AG04450 (cell line): ENCODE data around the gene CAMSAP1. TPM values are rescaled to one million over a fixed set of nuclear protein-coding genes. Genes with fewer than 3 reads are reported as not detected.

Experiments used
- CTCF ChIA-PET: fragments of 300-600, 350-600 bp; formaldehyde crosslinking; extraction: SDS; loops from one replicate; lab custom pipeline; 2022; ENCODE audit warnings: antibody characterized with exemption, inconsistent platforms; lab: Charles Lee
- POLR2A ChIA-PET: fragments of 350-600 bp; formaldehyde crosslinking; extraction: SDS; loops from one replicate; lab custom pipeline; 2021; ENCODE audit warnings: antibody characterized with exemption, inconsistent platforms; lab: Yijun Ruan, JAX
- DNase-seq: peaks from one replicate; pipeline ENCODE4 v3.0.0-alpha.2; 2011; ENCODE audit warnings: low read depth, low spot score
- H3K27ac ChIP-seq: one replicate; pipeline ENCODE4 v1.5.1; 2012; ENCODE audit warnings: low read depth, low read length, control low read depth
- H3K27me3 ChIP-seq: one replicate; pipeline ENCODE4 v1.6.0; 2012; ENCODE audit warnings: low read length; ENCODE audit not compliant: control insufficient read depth, insufficient read depth
- H3K4me3 ChIP-seq: 2 replicates; pipeline ENCODE4 v1.5.1; 2011; ENCODE audit warnings: mild to moderate bottlenecking, low read depth, low read length, control low read depth
- H3K9me3 ChIP-seq: 2 replicates; pipeline ENCODE4 v1.5.1; 2012; ENCODE audit warnings: low read length; ENCODE audit not compliant: control insufficient read depth, insufficient read depth
- polyA plus RNA-seq: library from polyadenylated mRNA; depleted of rRNA; stranded (reverse); fragments of >200 nt; gene quantifications from 2 replicates; pipeline ENCODE4 v1.2.3, GENCODE V29; 2011
- TF ChIP-seq, protein P1 (sequence below): IDR thresholded peaks from 2 replicates; pipeline ENCODE4 v1.5.1; 2011; ENCODE audit warnings: low read depth, low read length, control low read depth, inconsistent platforms

CAMSAP1 gene
- polyA plus RNA-seq, 1 experiment = 7.8 TPM

DNA sequence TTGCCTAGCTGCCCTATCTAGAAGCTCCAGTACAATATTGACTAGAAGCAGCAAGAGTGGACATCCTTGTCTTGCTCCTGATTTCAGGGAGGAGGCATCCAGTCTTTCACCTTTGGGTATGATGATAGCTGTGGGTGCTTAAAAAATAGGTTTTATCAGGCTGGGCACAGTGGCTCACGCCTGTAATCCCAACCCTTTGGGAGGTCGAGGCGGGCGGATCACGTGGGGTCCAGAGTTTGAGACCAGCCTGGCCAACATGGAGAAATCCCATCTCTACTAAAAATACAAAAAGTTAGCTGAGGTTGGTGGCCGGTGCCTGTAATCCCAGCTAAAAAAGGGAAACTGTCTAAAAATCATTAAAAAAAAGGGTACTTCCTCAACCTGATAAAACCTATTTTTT lies 2.0 kb upstream of the CAMSAP1 start:
- ChIA-PET CTCF (no interaction called here), POLR2A (no interaction called here)
- TF ChIP-seq, protein P1, sequence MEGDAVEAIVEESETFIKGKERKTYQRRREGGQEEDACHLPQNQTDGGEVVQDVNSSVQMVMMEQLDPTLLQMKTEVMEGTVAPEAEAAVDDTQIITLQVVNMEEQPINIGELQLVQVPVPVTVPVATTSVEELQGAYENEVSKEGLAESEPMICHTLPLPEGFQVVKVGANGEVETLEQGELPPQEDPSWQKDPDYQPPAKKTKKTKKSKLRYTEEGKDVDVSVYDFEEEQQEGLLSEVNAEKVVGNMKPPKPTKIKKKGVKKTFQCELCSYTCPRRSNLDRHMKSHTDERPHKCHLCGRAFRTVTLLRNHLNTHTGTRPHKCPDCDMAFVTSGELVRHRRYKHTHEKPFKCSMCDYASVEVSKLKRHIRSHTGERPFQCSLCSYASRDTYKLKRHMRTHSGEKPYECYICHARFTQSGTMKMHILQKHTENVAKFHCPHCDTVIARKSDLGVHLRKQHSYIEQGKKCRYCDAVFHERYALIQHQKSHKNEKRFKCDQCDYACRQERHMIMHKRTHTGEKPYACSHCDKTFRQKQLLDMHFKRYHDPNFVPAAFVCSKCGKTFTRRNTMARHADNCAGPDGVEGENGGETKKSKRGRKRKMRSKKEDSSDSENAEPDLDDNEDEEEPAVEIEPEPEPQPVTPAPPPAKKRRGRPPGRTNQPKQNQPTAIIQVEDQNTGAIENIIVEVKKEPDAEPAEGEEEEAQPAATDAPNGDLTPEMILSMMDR = no peak
- no peak overlapping the region for H3K4me3 ChIP-seq
- peaks cover 39% of the 10 kb centered on the region for H3K9me3 ChIP-seq
- DNase-seq = no peak
- H3K27ac ChIP-seq = no peak overlapping the region
- H3K27me3 ChIP-seq = no peaks in the 10 kb centered on the region

DNA sequence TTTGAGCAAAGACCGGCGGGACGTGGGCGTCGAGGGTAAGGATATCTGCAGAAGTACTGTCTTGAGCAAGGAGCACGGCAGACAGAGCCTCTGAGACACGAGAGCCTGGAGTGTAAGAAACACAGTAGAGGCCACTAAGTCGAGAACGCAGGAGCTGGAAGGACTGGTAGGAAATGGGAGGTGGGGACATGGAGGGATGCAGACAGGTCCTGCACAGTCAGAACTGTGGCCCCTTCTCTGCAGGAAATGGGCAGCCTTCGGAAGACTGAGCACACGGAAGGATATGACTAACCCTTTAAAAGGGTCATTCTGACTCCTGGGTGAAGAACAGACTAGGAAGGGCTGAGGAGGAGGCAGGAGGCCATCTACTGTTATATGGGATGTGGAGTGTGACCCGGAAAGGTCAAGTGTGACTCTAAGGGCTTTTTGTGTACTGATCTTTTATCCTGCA lies 1.4 kb upstream of the CAMSAP1 start:
- ChIA-PET POLR2A (no interaction called here), CTCF (no interaction called here)
- DNase-seq = no peak
- Histone ChIP-seq H3K9me3 (peaks cover 33% of the 10 kb centered on the region), H3K4me3 (peak overlapping the region; percentile 72), H3K27ac (no peak overlapping the region), H3K27me3 (no peaks in the 10 kb centered on the region)
- TF ChIP-seq, protein P1 = no peak

GRCh38 chr9:135908093-135908753 lies 877 bp upstream of the CAMSAP1 start:
- no peak for DNase-seq
- Histone ChIP-seq H3K27ac (no peak overlapping the region), H3K27me3 (no peaks in the 10 kb centered on the region), H3K4me3 (peak overlapping the region; percentile 72), H3K9me3 (peaks cover 28% of the 10 kb centered on the region)
- CTCF ChIA-PET = no interaction called here
- POLR2A ChIA-PET = interaction anchor here (1.0 kb wide), 1 partner anchor 16 kb away, joined by 5 read pairs; no protein-coding TSS in a partner anchor
- TF ChIP-seq, protein P1 = no peak

DNA sequence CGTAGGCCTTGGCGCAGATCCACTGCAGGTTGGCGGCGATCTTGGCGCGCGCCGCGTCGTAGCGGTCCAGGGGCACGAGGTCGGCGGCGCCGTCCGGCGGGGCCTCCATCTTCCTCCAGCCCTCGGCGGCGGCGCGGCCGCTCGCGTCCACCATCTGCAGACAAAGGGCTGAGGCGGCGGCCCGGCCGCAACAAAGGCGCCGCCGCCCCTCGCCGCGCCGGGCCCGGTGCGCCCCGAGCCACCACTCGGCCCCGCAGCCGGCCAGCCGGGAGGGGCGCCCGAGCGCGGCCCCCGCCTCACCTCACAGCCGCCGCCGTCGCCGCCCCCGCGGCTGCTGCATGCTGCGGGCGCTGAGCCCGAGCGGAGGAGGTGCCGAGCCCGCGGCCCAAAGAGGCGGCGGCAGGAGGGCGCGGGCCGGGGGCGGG lies 328 bp downstream of the CAMSAP1 start:
- ChIA-PET POLR2A (interaction anchor here (0.5 to 1.0 kb wide), 5 partner anchors 12 to 46 kb away, joined by 3 to 6 read pairs (median 3); no protein-coding TSS in a partner anchor), CTCF (interaction anchor here (0.7 kb wide), 1 partner anchor 40 kb away, joined by 4 read pairs; no protein-coding TSS in a partner anchor)
- Histone ChIP-seq H3K27ac (no peak overlapping the region), H3K27me3 (no peaks in the 10 kb centered on the region), H3K4me3 (peak overlapping the region; percentile 59), H3K9me3 (peaks cover 19% of the 10 kb centered on the region)
- TF ChIP-seq, protein P1 = no peak
- DNase-seq = no peak

DNA sequence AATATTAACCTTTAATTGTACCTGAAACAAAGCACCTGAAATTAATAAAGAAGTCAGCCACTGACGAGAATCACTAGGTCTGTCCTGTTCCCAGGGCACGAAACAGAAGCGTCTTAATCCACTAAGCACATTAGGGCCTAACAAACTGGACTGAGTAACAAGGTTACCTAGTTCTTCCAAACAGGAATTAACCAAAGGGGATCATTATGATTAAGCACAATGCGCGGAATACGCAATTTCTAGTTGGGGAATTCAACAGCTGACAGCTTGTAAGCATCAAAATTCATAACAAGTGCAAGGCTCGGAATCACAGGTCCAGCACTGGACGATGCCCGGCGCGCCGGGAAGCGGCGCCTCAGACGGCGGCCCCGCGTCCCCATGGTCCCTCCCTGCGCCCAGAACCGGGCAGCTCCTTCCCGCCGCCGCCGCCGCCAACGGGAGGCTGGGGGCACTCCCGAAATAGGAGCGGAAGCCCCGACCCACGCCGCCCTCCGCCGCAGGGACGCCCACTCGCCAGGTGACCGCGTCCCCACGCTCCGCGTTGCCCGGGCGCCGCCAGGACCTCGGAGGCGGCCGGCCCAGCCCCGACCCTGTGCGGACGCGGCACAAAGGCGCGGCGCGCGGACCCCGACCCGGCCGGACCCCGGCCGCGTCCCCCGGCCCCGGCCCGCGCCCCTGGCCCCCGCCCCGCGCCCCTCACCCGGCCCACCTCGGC lies 898 bp downstream of the CAMSAP1 start:
- POLR2A ChIA-PET = no interaction called here
- H3K27me3 ChIP-seq = no peaks in the 10 kb centered on the region
- CTCF ChIA-PET = interaction anchor here (0.6 kb wide), 1 partner anchor 78 kb away, joined by 3 read pairs; no protein-coding TSS in a partner anchor
- no peak for DNase-seq
- H3K4me3 ChIP-seq = peak overlapping the region; percentile 59
- peaks cover 19% of the 10 kb centered on the region for H3K9me3 ChIP-seq
- TF ChIP-seq, protein P1 = no peak
- H3K27ac ChIP-seq = peak overlapping the region; percentile 55
